ENCODE data around the gene CNIH1.
"Not testable (repeated sequence)": the region's sequence is repeated elsewhere in the genome, so short reads cannot be mapped to it uniquely, and the experiment has no call there.

Gene CNIH1

DNA sequence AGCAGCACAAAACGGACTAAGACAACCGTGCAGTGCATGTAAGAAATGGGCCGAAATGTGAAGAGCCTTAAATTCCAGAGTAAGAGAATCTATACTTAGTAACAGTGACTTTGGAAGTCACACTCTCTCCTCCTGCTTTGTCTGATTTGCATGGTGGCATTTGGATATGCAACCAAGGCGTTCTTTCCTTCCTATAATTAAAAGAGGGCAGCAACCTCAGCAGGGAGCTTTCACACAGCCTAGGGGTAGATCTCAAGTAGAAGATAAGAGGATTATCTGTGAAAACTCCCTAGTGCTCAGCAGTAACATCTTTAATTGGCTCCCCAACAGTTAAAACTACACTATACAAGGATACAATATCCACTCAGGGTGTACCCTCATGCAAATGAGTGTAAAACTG is 31.1 kb upstream of the CNIH1 start:
- no peak for DNase-seq
- in situ Hi-C loops (cut with HindIII; ENCODE audit: low pct_ligation_motif_present, low pct_unique_long_range_greater_than_20kb, low sequenced_read_pairs), result no loop called here

GRCh38 chr14:54471641-54472040 is 30.5 kb upstream of the CNIH1 start:
- DNase-seq, result no peak
- in situ Hi-C loops (cut with HindIII; ENCODE audit: low pct_ligation_motif_present, low pct_unique_long_range_greater_than_20kb, low sequenced_read_pairs), result no loop called here

GRCh38 chr14:54470701-54471100 is 29.5 kb upstream of the CNIH1 start:
- in situ Hi-C loops (cut with HindIII; ENCODE audit: low pct_ligation_motif_present, low pct_unique_long_range_greater_than_20kb, low sequenced_read_pairs), result no loop called here
- DNase-seq, result no peak

DNA sequence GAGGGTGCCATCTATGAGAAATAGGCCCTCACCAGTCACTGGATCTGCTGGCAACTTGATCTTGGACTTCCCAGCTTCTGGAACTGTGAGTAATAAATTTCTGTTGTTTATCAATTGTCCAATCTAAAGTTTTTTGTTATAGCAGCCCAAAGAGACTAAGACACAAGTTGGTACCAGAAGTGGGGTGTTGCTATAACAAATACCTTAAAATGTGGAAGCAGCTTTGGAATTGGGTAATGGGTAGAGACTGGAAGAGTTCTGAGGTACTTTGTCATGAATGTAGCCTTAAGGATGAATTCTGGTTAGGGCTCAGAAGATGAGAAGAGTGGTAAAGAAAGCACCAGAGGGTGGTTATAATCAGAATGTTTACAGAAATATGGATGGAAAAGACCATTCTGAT is 26.1 kb upstream of the CNIH1 start:
- in situ Hi-C loops (cut with HindIII; ENCODE audit: low pct_ligation_motif_present, low pct_unique_long_range_greater_than_20kb, low sequenced_read_pairs), result no loop called here
- no peak for DNase-seq

DNA sequence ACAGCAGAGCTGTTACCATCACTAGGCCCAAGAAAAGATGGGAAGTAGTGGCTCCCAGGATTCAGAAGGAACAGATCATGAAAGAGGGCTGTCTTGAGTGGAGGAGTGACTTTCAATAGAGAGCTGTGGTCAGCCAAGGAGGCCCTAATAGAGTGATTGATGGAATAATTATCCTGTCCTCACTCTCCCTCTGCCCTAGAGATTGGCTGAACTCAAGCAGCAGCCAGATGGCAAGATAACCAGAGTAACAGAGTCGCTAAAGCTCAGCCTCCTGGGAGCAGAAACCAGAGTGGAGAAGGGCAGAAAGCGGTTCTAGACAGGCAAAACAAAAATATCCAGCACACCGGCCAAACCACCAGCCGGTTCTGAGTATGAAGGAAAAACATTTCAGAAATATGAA is 24.5 kb upstream of the CNIH1 start:
- in situ Hi-C loops (cut with HindIII; ENCODE audit: low pct_ligation_motif_present, low pct_unique_long_range_greater_than_20kb, low sequenced_read_pairs), result no loop called here
- no peak for DNase-seq

DNA sequence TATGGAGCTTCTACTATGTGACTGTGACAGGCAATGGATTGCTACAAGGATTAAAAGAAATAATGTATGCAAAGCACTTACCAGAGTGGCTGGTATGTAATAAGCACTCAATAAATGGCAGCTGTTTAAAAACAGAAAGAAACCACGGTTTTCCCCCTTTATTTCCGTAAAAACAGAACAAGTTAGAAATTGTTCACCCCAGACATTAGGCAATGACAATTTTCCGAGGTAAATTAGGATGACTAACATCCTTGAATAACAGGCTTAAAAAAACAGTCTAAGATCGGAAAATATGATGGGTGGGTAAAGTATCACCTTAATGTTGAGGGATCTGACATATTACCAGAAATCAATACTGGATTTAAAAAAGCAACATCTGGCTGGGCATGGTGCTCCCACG is 20.9 kb upstream of the CNIH1 start:
- DNase-seq, result no peak
- in situ Hi-C loops (cut with HindIII; ENCODE audit: low pct_ligation_motif_present, low pct_unique_long_range_greater_than_20kb, low sequenced_read_pairs), result no loop called here

- DNase-seq, result no peak
- in situ Hi-C loops (cut with HindIII; ENCODE audit: low pct_ligation_motif_present, low pct_unique_long_range_greater_than_20kb, low sequenced_read_pairs), result no loop called here
These were observed 17.9 kb upstream of the CNIH1 start for GRCh38 chr14:54459106-54459505.

- in situ Hi-C loops (cut with HindIII; ENCODE audit: low pct_ligation_motif_present, low pct_unique_long_range_greater_than_20kb, low sequenced_read_pairs); DNase-seq: not testable (repeated sequence)
These were observed 17.4 kb upstream of the CNIH1 start for GRCh38 chr14:54458536-54458935.

DNA sequence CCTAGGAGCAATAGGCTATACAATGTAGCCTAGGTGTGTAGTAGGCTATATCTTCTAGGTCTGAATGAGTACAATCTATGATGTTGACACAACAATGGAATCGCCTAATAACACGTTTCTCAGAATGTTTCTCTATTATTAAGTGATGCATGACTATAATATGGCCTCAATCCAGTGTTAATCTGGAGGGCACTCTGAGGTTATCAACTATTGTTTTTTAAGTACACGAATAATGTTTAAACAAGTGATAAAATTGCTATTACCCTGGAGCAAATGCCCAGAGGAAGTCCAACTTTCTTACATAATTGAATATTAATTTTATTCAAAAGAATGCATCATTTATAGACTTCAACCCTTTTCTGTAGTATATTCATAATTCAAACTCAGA is 16.4 kb upstream of the CNIH1 start:
- in situ Hi-C loops (cut with HindIII; ENCODE audit: low pct_ligation_motif_present, low pct_unique_long_range_greater_than_20kb, low sequenced_read_pairs), result no loop called here
- DNase-seq, result no peak

DNA sequence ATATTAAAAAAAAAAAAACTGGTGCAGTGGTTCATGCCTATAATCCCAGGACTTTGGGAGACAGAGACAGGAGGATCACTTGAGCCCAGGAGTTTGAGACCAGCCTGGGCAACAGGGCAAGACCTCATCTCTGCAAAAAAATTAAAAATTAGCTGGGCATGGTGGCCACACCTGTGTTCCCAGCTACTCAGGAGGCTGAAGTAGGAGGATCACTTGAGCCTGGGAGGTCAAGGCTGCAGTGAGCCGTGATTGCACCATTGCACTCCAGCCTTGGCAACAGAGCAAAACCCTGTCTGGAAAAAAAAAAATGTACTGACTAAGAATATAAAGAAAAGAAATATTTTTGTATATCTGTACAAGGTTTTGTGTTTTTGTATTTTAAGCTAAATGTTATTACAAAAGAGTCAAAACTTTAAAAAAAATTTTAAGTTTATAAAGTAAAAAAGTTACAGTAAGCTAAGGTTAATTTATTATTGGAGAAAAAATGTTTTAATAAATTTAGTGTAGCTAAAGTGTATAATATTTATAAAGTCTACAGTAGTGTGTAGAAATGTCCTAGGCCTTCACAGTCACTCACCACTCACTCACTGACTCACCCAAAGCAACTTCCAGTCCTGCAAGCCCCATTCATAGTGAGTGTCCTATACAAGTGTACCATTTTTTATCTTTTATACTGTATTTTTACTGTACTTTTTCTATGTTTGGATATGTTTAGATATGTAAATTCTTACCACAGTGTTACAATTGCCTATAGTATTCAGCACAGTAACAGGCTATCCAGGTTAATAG is 15.8 kb upstream of the CNIH1 start:
- DNase-seq; in situ Hi-C loops (cut with HindIII; ENCODE audit: low pct_ligation_motif_present, low pct_unique_long_range_greater_than_20kb, low sequenced_read_pairs): not testable (repeated sequence)

DNA sequence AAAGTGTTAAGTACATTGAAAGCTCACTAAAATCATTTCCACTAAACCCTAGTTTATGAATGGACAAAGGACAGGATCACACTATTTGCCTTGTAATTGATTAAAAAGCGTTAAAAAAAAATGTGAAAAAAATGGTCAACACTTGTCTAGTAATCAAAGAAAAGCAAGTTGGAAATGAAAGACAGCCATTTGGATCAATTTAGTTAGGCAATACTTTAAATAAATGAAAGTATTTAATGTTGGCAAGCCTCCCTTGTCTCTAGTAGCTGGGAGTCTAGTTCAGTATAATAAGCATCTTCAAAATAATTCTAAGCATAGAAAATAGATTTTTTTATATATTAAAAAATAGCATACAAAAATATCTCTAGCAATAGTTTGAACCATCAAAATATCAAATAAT is 14.2 kb upstream of the CNIH1 start:
- in situ Hi-C loops (cut with HindIII; ENCODE audit: low pct_ligation_motif_present, low pct_unique_long_range_greater_than_20kb, low sequenced_read_pairs), result no loop called here
- DNase-seq, result no peak

GRCh38 chr14:54453990-54454389 is 12.8 kb upstream of the CNIH1 start:
- in situ Hi-C loops (cut with HindIII; ENCODE audit: low pct_ligation_motif_present, low pct_unique_long_range_greater_than_20kb, low sequenced_read_pairs), result not testable (repeated sequence)

DNA sequence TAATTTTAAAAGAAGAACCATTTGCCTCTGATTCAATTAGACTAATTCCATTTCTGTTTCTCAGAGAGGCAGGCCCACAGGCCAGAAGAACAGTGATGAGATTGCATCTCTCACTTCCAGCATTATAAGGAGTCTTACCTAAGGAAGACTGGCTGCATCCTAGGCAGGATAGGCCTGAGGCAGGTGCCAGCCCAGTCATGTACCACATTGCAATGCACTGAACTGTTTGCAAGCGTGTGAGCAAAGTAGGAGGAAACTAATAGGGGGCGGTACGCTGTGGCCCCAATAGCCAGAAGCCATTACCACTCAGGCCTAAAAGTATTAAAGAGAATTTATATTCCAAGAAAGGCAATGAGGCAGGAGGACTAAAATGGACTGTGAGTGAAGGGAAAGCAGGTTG is 12.1 kb upstream of the CNIH1 start:
- no peak for DNase-seq
- in situ Hi-C loops (cut with HindIII; ENCODE audit: low pct_ligation_motif_present, low pct_unique_long_range_greater_than_20kb, low sequenced_read_pairs), result no loop called here

More at GRCh38 chr14:54453990-54454389, 12.8 kb upstream of the CNIH1 start:
- not testable (repeated sequence) for DNase-seq

DNA sequence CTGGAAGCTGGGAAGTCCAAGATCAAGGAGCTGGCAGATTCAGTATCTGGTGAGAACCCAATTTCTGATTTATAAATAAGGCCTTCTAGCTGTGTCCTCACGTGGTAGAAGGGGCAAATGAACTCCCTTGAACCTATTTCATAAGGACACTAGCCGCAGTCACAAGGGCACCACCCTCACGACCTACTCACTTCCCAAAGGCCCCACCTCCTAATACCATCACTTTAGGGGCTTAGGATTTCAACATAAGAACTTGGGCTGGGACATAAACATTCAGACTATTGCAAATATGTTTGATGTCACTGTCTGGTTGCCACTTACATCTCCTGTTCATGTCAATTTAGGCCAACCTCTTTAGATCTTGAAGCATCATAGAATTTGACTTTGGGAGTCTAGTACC is 10.8 kb upstream of the CNIH1 start:
- in situ Hi-C loops (cut with HindIII; ENCODE audit: low pct_ligation_motif_present, low pct_unique_long_range_greater_than_20kb, low sequenced_read_pairs), result no loop called here
- no peak for DNase-seq

DNA sequence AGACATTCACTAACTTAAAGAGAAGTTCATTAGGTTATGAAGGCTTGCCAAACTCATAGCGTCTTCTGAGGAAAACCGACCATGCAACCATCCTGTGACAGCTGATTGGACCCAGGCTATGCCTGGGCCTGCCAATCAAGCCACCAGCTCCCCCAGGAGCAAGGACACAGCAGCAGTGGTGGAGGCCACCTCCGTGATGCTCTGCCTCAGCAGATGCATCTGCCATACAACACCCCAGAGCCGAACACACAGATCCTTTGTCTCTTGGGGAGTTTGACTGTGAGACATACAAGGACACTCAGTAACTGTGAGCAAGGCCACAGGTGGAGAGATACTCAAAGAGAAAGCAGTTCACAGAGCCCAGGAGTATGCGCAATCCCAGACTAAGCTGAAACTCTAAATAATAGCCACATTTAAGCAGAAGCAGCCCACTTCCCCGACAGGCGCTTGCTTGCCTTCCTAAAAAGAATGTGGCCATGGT is 10.0 kb upstream of the CNIH1 start:
- DNase-seq, result no peak
- in situ Hi-C loops (cut with HindIII; ENCODE audit: low pct_ligation_motif_present, low pct_unique_long_range_greater_than_20kb, low sequenced_read_pairs), result no loop called here

- DNase-seq, result no peak
- in situ Hi-C loops (cut with HindIII; ENCODE audit: low pct_ligation_motif_present, low pct_unique_long_range_greater_than_20kb, low sequenced_read_pairs), result no loop called here
These were observed 9.4 kb upstream of the CNIH1 start for GRCh38 chr14:54450535-54450934.

DNA sequence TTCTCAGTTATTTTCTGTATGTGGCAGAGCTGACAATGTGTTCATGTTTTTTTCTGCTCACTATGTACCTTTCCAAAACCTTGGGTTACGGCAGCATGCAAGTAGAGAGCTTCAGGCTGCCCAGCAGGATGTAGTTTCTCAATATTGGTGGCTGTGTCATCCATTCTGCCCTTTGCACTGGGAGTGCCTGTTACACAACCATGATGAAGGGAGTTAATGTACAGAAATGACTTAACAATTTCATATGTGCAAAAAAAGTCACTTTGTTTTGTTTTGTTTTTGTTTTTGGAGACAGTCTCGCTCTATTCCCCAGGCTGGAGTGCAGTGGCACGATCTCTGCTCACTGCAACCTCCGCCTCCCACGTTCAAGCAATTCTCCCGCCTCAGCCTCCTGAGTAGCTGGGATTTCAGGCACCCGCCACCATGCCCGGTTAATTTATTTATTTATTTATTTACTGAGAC is 6.1 kb upstream of the CNIH1 start:
- no peak for DNase-seq
- in situ Hi-C loops (cut with HindIII; ENCODE audit: low pct_ligation_motif_present, low pct_unique_long_range_greater_than_20kb, low sequenced_read_pairs), result no loop called here

DNA sequence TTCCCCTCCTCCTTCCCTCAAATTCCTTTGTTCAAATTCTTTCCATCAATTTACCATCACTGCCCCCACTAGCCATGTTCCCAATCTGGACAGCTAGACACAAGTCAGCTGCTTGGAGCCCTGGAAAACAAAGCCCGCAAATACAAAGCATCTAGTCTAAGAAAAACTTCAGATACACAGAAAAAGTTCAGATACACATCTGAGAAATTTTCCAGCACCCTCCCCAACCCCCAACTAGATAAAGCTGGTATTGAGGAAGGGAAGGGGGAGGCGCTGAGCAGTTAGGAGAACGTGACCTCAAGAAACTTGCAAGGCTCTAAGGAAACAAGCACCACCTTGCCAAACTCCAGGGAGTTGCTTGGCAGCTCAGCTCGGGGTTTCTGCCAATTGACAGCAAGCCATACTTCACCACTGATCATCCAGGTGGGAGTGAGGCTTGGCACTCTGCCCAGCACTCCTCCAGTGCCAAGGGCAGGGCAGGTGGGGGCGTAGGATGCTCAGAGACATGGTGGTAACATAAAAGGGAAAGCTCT is 5.1 kb upstream of the CNIH1 start:
- DNase-seq, result no peak
- in situ Hi-C loops (cut with HindIII; ENCODE audit: low pct_ligation_motif_present, low pct_unique_long_range_greater_than_20kb, low sequenced_read_pairs), result no loop called here

GRCh38 chr14:54444681-54445080 is 3.5 kb upstream of the CNIH1 start:
- no peak for DNase-seq
- in situ Hi-C loops (cut with HindIII; ENCODE audit: low pct_ligation_motif_present, low pct_unique_long_range_greater_than_20kb, low sequenced_read_pairs), result no loop called here

GRCh38 chr14:54443981-54444380 is 2.8 kb upstream of the CNIH1 start:
- DNase-seq, result no peak
- in situ Hi-C loops (cut with HindIII; ENCODE audit: low pct_ligation_motif_present, low pct_unique_long_range_greater_than_20kb, low sequenced_read_pairs), result no loop called here

Data from ACHN (cell line).